GM18909 (cell line): ENCODE results near the gene CEP57.
"Not testable (repeated sequence)": the region's sequence is repeated elsewhere in the genome, so short reads cannot be mapped to it uniquely, and the experiment has no call there.

Experiments used
- ATAC-seq: cut with Tn5 transposase; IDR thresholded peaks from one replicate; pipeline ENCODE4 v1.9.1; 2021; ENCODE audit warnings: mild to moderate bottlenecking; ENCODE audit not compliant: unreplicated experiment, poor library complexity

The CEP57 gene

GRCh38 chr11:95850137-95850536, 59.8 kb downstream of the CEP57 start:
- ATAC-seq: no peak

- no peak for ATAC-seq
These were observed 62.8 kb downstream of the CEP57 start for GRCh38 chr11:95853138-95853537.

- ATAC-seq: no peak
These were observed 63.6 kb downstream of the CEP57 start for GRCh38 chr11:95853862-95854261.

GRCh38 chr11:95854362-95854761, 64.1 kb downstream of the CEP57 start:
- ATAC-seq: not testable (repeated sequence)

- ATAC-seq: not testable (repeated sequence)
These were observed 69.7 kb downstream of the CEP57 start for GRCh38 chr11:95860024-95860423.

GRCh38 chr11:95863486-95864140, 73.3 kb downstream of the CEP57 start:
- ATAC-seq: no peak

- no peak for ATAC-seq
These were observed 76.8 kb downstream of the CEP57 start for GRCh38 chr11:95867105-95867504.

GRCh38 chr11:95870877-95871276, 80.6 kb downstream of the CEP57 start:
- not testable (repeated sequence) for ATAC-seq

GRCh38 chr11:95877291-95877690, 87.0 kb downstream of the CEP57 start:
- ATAC-seq: no peak
